Activated CD8-positive, alpha-beta memory T cell treated with anti-CD3 and anti-CD28 coated beads for 48 hours (primary cell): ENCODE data around the gene ICE1.

Source experiments
- DNase-seq, 3 experiments: peaks; one replicate each; pipeline ENCODE4 v3.0.0-alpha.2; 2020; ENCODE audit warnings: low read depth in 2 of 3, low spot score in 2 of 3

ICE1 gene

GRCh38 chr5:5533927-5534326 is 111.5 kb downstream of the ICE1 start:
- DNase-seq = no peak

DNA sequence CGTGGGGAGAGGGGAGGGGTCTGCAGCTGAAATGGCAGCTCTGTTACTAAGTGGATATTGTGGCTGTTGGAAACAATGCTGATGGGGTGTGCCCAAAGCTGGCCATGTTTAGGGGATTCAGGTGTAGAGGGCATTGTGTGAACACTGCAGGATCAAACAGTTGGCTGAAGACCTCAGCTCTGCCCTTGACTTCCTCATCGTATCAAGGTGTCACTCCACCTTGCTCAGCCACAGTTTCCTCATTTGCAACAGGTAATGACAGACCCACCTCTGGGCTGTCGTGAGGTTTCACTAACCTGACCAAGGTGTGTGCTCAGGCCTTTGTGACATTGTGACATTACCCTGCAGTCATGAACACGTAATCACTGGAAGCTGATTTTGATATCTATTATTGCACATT is 111.9 kb downstream of the ICE1 start:
- no peak for DNase-seq

GRCh38 chr5:5536871-5537270 is 114.4 kb downstream of the ICE1 start:
- no peak for DNase-seq

GRCh38 chr5:5537426-5537825 is 114.9 kb downstream of the ICE1 start:
- no peak for DNase-seq

DNA sequence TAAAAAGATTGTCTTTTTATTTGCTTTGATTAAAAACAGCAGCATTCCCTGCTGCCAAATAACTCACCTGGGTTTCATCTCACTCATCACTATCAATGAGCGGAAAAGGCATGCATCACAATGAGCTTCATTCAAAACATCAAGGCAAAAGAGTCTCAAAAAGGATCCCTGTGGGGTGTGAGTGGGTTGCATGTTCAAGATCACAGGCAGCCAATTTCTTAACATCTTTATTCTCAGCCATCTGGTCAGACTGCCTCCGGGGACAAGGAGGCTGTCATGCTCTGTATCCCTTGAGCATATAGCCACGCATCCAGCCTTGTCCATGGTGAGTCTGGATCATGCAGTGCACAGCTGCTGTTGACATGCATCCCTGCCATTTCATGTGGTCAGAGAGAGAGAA is 117.1 kb downstream of the ICE1 start:
- no peak for DNase-seq
